EL (cell line): ENCODE measurements around the gene ULK1.

Experiments used
- DNase-seq: peaks from one replicate; pipeline ENCODE4 v3.0.0-alpha.2; 2016

Gene ULK1

GRCh38 chr12:131921866-131922769 lies 27.7 kb downstream of the ULK1 start:
- DNase-seq = no peak

GRCh38 chr12:131922772-131923171 lies 28.4 kb downstream of the ULK1 start:
- DNase-seq = no peak

- DNase-seq = no peak
Observed at GRCh38 chr12:131923260-131923659, 28.8 kb downstream of the ULK1 start.

GRCh38 chr12:131927110-131928079 lies 33.0 kb downstream of the ULK1 start:
- DNase-seq = no peak

GRCh38 chr12:131928080-131928710 lies 33.8 kb downstream of the ULK1 start:
- no peak for DNase-seq

GRCh38 chr12:131928711-131929580 lies 34.5 kb downstream of the ULK1 start, which contains the start of gene PUS1:
PUS1 (plus strand) TSS chr12:131929276; CDS start chr12:131929723, 447 bp downstream.
- DNase-seq = peak; percentile 95

- DNase-seq = peak; percentile 33
Observed at GRCh38 chr12:131929581-131930456, 35.4 kb downstream of the ULK1 start.

- no peak for DNase-seq
Observed at GRCh38 chr12:131930510-131930909, 36.1 kb downstream of the ULK1 start.

GRCh38 chr12:131933387-131933786 lies 39.0 kb downstream of the ULK1 start:
- no peak for DNase-seq

- no peak for DNase-seq
Observed at GRCh38 chr12:131934535-131934934, 40.1 kb downstream of the ULK1 start.

GRCh38 chr12:131938082-131938481 lies 43.7 kb downstream of the ULK1 start:
- no peak for DNase-seq

- no peak for DNase-seq
Observed at GRCh38 chr12:131939007-131939406, 44.6 kb downstream of the ULK1 start.

- no peak for DNase-seq
Observed at GRCh38 chr12:131940141-131940547, 45.7 kb downstream of the ULK1 start.

GRCh38 chr12:131941116-131941986 lies 46.9 kb downstream of the ULK1 start:
- no peak for DNase-seq

GRCh38 chr12:131941987-131942341 lies 47.5 kb downstream of the ULK1 start:
- no peak for DNase-seq

- no peak for DNase-seq
Observed at GRCh38 chr12:131942671-131943070, 48.2 kb downstream of the ULK1 start.

GRCh38 chr12:131943389-131943788 lies 49.0 kb downstream of the ULK1 start:
- no peak for DNase-seq

- DNase-seq = no peak
Observed at GRCh38 chr12:131943876-131944275, 49.5 kb downstream of the ULK1 start.

GRCh38 chr12:131944601-131945251 lies 50.3 kb downstream of the ULK1 start:
- DNase-seq = no peak
